Measurements from ENCODE around the gene GNA14.

DNA sequence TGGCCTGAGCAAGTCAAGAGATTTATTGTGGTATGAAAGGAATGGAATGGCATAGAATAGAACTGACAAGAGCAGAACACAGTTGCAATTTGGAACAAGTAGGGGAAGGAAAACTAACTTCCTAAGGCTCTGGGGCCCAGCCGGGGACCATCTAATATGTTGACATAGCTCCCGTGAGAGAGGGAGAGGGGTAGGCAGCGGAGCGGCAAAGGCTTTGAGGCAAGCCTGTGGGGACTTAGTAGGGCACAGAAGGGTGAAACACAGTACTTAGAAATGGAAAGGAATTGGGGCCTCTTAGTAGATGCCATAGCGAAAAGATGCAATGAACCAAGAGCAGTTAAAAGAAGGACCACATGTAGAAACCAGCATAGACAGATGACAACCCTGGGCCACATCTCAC is 11.8 kb upstream of the GNA14 start:
- no peak for TF ChIP-seq EZH2phosphoT487 (IDR thresholded peaks at IDR 0.05; ENCODE audit: low read depth)
- TF ChIP-seq, protein P1, sequence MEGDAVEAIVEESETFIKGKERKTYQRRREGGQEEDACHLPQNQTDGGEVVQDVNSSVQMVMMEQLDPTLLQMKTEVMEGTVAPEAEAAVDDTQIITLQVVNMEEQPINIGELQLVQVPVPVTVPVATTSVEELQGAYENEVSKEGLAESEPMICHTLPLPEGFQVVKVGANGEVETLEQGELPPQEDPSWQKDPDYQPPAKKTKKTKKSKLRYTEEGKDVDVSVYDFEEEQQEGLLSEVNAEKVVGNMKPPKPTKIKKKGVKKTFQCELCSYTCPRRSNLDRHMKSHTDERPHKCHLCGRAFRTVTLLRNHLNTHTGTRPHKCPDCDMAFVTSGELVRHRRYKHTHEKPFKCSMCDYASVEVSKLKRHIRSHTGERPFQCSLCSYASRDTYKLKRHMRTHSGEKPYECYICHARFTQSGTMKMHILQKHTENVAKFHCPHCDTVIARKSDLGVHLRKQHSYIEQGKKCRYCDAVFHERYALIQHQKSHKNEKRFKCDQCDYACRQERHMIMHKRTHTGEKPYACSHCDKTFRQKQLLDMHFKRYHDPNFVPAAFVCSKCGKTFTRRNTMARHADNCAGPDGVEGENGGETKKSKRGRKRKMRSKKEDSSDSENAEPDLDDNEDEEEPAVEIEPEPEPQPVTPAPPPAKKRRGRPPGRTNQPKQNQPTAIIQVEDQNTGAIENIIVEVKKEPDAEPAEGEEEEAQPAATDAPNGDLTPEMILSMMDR (IDR thresholded peaks at IDR 0.05; ENCODE audit: low read depth, low read length) = no peak
